Measurements from ENCODE around the gene B3GAT1. TPM values are rescaled to one million over a fixed set of nuclear protein-coding genes. Genes with fewer than 3 reads are reported as not detected.

B3GAT1 gene
- total RNA-seq, 1 experiment from 2014 or later = 0.43 TPM

GRCh38 chr11:134331354-134332188 is 80.5 kb downstream of the B3GAT1 start, which contains the start of gene GLB1L2:
TSS of gene GLB1L2 (plus strand) at chr11:134331988. CDS start at chr11:134332062, 74 bp downstream.
- Histone ChIP-seq H3K36me3 (no peaks in the 10 kb centered on the region), H3K27me3 (0 out of 2 replicates have a peak, but pooled peaks cover 2% of the 10 kb centered on the region), H3K9me3 (no peaks in the 10 kb centered on the region), H3K4me3 (peak within 1 kb of the TSS; percentile 40)
- peak; percentile 49 for DNase-seq

GRCh38 chr11:134330611-134331353 is 81.3 kb downstream of the B3GAT1 start:
- no peak for DNase-seq
- H3K27me3 ChIP-seq = peaks cover 2% of the 10 kb centered on the region; the same call in 1 of the 2 replicates
- no peaks in the 10 kb centered on the region for H3K36me3 ChIP-seq
- peak overlapping the region; percentile 24 for H3K4me3 ChIP-seq
- no peaks in the 10 kb centered on the region for H3K9me3 ChIP-seq

Other genes starting within 250 kb of the B3GAT1 start
- 34.4 and 43.9 TPM in 2 replicates for gene NCAPD3, start 188.3 kb downstream of the B3GAT1 start, total RNA-seq (2014; rRNA removed; shearing (Covaris generic); ENCODE audit: low replicate concordance)
- gene VPS26B, start 187.6 kb downstream of the B3GAT1 start, total RNA-seq (2014; rRNA removed; shearing (Covaris generic); ENCODE audit: low replicate concordance) = 33.0 and 37.6 TPM in 2 replicates
- 32.7 and 43.3 TPM in 2 replicates for gene THYN1, start 158.9 kb downstream of the B3GAT1 start, total RNA-seq (2014; rRNA removed; shearing (Covaris generic); ENCODE audit: low replicate concordance)
- gene ACAD8, start 158.7 kb downstream of the B3GAT1 start, total RNA-seq (2014; rRNA removed; shearing (Covaris generic); ENCODE audit: low replicate concordance) = 12.3 and 14.9 TPM in 2 replicates
- not detected in 2 replicates for gene GLB1L3, start 135.9 kb downstream of the B3GAT1 start, total RNA-seq (2014; rRNA removed; shearing (Covaris generic); ENCODE audit: low replicate concordance)
- 11.6 and 15.0 TPM in 2 replicates for gene GLB1L2, start 80.3 kb downstream of the B3GAT1 start, total RNA-seq (2014; rRNA removed; shearing (Covaris generic); ENCODE audit: low replicate concordance)